ENCODE measurements around the gene AHCY.
A peak's percentile ranks its signal among the peaks of the same experiment; 100 is the strongest.
"Not testable (repeated sequence)": the region's sequence is repeated elsewhere in the genome, so short reads cannot be mapped to it uniquely, and the experiment has no call there.

AHCY gene

DNA sequence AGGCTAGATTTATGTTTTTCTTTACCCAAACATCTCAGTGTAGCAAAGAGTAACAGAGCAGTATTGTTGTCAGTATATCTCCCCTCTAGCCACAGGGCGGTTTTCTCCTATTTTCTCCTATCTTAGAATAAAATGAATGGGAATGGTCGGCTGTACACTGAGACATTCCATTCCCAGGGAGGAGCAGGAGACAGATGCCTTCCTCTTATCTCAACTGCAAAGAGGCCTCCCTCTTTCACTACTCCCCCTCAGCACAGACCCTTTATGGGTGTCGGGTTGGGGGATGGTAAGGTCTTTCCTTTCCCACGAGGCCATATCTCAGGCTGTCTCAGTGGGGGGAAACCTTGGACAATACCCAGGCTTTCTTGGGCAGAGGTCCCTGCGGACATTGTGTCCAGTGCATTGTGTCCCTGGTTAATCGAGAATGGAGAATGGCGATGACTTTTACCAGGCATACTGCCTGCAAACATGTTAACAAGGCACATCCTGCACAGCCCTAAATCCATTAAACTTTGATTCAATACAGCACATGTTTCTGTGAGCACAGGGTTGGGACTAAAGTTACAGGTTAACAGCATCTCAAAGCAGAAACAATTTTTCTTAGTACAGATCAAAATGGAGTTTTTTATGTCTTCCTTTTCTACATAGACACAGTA lies 50.6 kb downstream of the AHCY start:
- not testable (repeated sequence) for DNase-seq

DNA sequence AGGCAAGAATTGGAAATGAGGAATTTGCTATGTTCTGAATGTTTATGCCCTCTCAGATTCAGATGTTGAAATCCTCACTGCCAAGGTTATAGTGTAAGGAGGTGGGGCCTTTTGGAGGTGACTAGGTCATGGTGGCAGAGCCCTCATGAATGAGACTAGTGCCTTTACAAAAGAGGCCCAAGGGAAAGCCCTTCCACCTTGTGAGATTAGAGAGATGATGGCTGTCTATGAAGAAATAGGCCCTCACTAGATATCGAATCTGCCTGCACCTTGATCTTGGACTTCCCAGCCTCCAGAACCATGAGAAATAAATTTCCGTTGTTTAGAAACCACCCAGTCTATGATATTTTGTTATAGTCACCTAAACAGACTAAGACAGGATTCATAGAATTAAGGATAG lies 51.5 kb downstream of the AHCY start:
- DNase-seq, result no peak

DNA sequence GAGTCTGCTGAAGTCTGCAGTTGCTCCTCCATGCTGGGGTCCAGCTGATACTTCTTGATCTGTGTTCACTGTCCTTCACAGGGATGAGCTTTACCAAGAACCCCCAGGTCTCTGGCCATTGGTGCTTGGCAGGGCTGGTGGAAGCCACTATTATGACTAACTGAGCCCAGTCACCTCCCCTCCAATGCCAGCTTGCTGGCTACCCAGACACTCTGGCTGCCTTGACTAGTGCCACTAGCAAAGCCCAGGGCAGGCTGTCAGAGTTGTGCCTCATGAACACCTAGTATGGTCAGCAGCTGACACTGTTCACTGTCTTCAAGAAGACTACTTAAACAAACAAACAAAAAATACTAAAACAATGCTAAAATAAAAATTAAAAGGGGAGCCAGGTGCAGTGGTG lies 53.1 kb downstream of the AHCY start:
- no peak for DNase-seq

DNA sequence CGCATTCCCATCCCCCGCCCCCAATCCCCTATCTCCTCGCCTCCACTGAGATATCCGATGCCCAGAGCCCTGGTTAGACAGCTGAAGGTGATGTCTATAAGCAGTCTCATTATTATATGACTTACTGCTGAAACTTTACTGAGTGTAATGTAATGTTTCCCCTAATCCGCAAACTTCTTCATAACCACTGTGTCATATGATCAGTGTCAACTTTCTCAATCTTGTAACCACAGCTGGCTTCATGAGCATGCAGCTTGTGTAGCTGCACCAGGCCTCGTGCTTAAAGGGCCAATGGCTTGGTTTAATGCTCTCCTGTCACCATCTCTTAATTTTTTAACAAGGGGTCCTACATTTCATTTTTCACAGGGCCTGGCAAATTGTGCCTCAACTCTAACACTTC lies 53.9 kb downstream of the AHCY start:
- peak; percentile 29 for DNase-seq

- DNase-seq, result no peak
These were observed 57.0 kb downstream of the AHCY start for GRCh38 chr20:34246126-34246626.

GRCh38 chr20:34243377-34243776 lies 59.8 kb downstream of the AHCY start:
- DNase-seq, result no peak

DNA sequence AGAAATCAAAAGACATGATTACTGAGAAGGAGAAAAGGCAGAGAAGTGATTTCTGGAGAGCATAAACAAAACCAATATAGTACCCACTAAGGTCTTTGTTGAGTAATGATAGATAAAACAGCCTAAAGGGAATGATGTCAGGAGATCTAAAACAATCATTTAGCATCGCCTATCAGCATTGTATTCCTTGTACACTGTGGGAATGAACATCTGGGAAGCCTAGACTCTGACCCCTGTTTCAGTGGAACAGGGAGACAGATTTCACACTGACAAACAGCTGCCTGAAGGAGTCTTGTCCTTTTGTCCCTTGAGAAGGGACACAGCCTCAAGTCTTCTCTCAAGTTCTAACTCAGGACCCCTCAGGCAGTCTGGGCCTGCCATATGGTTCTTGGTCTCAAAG lies 60.3 kb downstream of the AHCY start:
- DNase-seq, result no peak

DNA sequence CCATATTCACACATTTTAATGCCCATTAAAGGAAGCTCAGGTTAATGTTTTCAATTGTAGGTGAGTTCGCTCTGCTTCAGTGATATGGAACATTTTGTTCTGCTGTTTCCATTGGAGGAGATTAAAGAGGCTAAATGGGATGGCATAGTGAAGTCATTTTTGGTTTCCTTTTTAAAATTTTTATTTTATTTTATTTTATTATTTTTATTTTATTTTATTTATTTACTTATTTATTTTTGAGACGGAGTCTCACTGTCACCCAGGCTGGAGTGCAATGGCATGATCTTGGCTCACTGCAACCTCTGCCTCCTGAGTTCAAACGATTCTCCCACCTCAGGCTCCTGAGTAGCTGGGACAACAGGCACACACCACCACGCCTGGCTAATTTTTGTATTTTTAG lies 61.1 kb downstream of the AHCY start:
- DNase-seq, result not testable (repeated sequence)

GRCh38 chr20:34240693-34241615 lies 62.2 kb downstream of the AHCY start, which contains the start of gene ASIP:
ASIP (plus strand) TSS chr20:34241423; CDS start chr20:34260375, 18,952 bp downstream.
- DNase-seq, result no peak

- no peak for DNase-seq
These were observed 63.0 kb downstream of the AHCY start for GRCh38 chr20:34240121-34240520.

GRCh38 chr20:34237942-34238341 lies 65.2 kb downstream of the AHCY start:
- DNase-seq, result no peak

DNA sequence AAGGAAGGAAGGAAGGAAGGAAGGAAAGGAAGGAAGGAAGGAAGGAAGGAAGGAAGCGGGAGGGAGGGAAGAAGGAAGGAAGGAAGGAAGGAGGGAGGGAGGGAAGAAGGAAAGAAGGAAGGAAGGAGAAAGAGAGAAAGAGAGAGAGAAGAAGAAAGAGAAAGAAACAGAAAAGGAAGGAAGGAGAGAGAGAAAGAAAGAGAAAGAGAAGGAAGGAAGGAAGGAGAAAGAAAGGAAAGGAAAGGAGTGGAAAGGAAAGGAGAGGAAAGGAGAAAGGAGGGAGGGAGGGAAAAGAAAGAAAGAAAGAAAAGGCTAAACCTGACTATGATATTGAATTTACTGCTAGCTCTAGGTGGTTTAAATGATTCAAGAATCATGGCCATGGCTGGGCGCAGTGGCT lies 67.3 kb downstream of the AHCY start:
- no peak for DNase-seq

GRCh38 chr20:34233687-34234086 lies 69.5 kb downstream of the AHCY start:
- DNase-seq, result no peak

GRCh38 chr20:34232494-34233087 lies 70.6 kb downstream of the AHCY start:
- no peak for DNase-seq

- no peak for DNase-seq
These were observed 71.5 kb downstream of the AHCY start for GRCh38 chr20:34231634-34232033.

Data from fibroblast of skin of back (primary cell).